IPS-20b (cell line): ENCODE measurements around the gene FGF10.

ENCODE experiments used
- H3K27ac ChIP-seq: one replicate; pipeline ENCODE4 v1.5.1; 2013; ENCODE audit warnings: low read length
- H3K27me3 ChIP-seq: 2 replicates; pipeline ENCODE4 v1.6.1; 2013; ENCODE audit warnings: mild to moderate bottlenecking, low read length, inconsistent platforms; ENCODE audit not compliant: insufficient read depth
- H3K36me3 ChIP-seq: 2 replicates; pipeline ENCODE4 v1.6.1; 2013; ENCODE audit warnings: low read depth, mild to moderate bottlenecking, inconsistent platforms, low read length, moderate library complexity; ENCODE audit not compliant: insufficient read depth
- H3K4me1 ChIP-seq: 2 replicates; pipeline ENCODE4 v1.6.1; 2013; ENCODE audit warnings: mild to moderate bottlenecking, control low read depth, inconsistent platforms, low read length, moderate library complexity; ENCODE audit not compliant: insufficient read depth
- H3K4me3 ChIP-seq: 2 replicates; pipeline ENCODE4 v1.5.1; 2013; ENCODE audit warnings: mild to moderate bottlenecking, low read length, inconsistent platforms
- H3K9ac ChIP-seq: 2 replicates; pipeline ENCODE4 v1.6.1; 2013; ENCODE audit warnings: low read depth, mild to moderate bottlenecking, inconsistent platforms, low read length, moderate library complexity
- H3K9me3 ChIP-seq: 2 replicates; pipeline ENCODE4 v1.6.1; 2013; ENCODE audit warnings: mild to moderate bottlenecking, low read depth, low read length, inconsistent platforms; ENCODE audit not compliant: insufficient read depth

Gene FGF10

DNA sequence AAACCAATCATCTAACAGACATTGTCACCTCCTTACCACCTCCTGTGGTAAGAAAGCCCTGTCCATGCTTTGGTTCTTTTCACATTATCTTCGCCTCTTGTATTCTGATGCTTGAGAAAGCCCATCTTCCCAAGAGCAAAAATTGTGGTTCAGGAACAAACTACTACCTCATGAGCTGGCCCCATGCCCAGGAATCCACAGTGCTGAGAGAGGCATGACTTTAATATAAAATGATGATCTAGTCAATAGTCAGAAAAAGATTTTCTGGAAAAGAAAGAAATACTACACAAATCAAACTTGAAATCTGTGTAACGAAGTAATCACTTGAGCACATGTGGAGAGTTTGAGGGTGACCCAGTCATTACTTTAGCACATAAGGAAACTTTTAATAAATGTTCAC lies 94.7 kb downstream of the FGF10 start:
- Histone ChIP-seq H3K4me1 (no peaks in the 10 kb centered on the region), H3K27me3 (no peaks in the 10 kb centered on the region), H3K9ac (no peak overlapping the region), H3K36me3 (no peaks in the 10 kb centered on the region), H3K9me3 (peaks cover 4% of the 10 kb centered on the region; the same call in 1 of the 2 replicates), H3K27ac (no peak overlapping the region), H3K4me3 (no peak overlapping the region)

DNA sequence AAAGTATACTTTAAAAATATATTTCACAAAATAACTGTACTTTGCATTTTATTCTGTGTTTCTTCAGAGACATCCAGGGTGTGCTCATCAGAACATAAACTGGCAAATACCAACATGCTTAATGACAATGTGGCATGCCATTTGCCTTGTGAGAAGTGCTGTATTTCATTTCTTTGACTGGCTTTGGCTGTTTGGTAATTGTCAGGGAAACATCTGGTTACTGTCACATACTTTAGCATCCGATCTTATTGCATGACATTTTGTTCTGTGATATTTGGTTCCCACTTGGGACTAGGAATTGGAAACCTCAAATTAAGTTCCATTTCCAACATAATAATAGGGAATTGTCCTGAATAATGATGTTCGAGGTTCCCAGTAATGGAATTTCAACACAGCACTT lies 96.5 kb downstream of the FGF10 start:
- H3K9me3 ChIP-seq: peaks cover 4% of the 10 kb centered on the region; the same call in 1 of the 2 replicates
- H3K36me3 ChIP-seq: no peaks in the 10 kb centered on the region
- no peak overlapping the region for H3K27ac ChIP-seq
- H3K27me3 ChIP-seq: no peaks in the 10 kb centered on the region
- H3K4me3 ChIP-seq: no peak overlapping the region
- no peak overlapping the region for H3K9ac ChIP-seq
- no peaks in the 10 kb centered on the region for H3K4me1 ChIP-seq

DNA sequence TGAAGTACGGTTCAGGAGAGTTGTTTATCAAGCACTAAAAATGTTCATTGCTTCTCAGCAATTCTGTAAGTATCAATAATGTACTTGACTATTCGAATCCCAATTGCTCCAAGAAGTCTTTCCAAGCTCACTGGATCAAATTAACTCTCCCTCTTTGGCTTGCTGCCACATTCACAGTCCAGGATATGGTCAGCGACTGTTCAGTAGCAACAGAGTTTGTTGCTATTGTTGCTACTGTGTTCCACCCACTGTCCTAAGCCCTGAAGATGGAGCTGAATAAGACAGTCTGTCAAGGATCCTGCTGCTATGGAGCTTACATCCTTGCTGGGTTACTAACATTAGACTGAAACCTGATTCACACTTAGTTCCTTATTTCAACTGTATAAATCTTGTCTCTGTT lies 110.8 kb downstream of the FGF10 start:
- Histone ChIP-seq H3K36me3 (no peaks in the 10 kb centered on the region), H3K27me3 (no peaks in the 10 kb centered on the region), H3K4me1 (no peaks in the 10 kb centered on the region), H3K4me3 (no peak overlapping the region), H3K27ac (no peak overlapping the region), H3K9me3 (no peaks in the 10 kb centered on the region), H3K9ac (no peak overlapping the region)

DNA sequence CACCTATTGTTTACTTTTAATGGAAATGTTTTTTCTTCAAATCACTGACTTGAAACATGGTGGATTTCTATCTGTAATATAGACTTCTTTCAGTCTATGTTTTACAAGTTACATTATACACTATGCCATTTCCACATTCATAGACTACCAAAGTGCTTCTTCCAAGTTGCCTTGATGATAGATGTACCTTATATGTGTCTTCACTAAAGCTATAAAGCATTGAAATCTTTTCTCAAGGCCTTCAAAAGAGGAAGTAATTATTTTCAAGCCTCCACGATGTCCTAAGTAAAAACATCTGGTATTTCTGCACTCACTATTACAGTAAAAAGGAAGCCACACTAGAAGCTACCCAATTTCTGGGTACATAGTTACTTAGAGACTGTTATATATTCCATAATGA lies 113.3 kb downstream of the FGF10 start:
- no peaks in the 10 kb centered on the region for H3K36me3 ChIP-seq
- no peak overlapping the region for H3K27ac ChIP-seq
- no peaks in the 10 kb centered on the region for H3K27me3 ChIP-seq
- H3K9me3 ChIP-seq: no peaks in the 10 kb centered on the region
- H3K9ac ChIP-seq: no peak overlapping the region
- no peak overlapping the region for H3K4me3 ChIP-seq
- H3K4me1 ChIP-seq: no peaks in the 10 kb centered on the region

DNA sequence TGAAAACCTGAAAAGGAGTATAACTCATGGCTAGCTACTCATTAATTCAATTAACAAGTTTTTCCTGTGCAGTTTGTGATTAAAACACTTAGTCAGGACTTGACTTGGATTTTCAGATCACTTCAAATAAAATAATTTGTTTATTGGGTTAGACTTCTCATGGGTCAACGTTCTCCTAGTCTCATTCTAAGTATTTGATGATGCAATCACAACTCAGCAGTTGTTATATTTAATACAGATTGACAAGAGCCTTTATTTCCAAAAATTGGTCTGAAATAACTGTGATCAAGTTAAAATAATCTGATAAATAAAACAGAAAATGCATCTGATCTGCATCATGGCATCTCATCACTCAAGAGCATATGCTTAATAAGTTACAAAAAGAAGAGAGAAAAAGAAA lies 113.9 kb downstream of the FGF10 start:
- no peaks in the 10 kb centered on the region for H3K36me3 ChIP-seq
- H3K4me3 ChIP-seq: no peak overlapping the region
- H3K9me3 ChIP-seq: no peaks in the 10 kb centered on the region

DNA sequence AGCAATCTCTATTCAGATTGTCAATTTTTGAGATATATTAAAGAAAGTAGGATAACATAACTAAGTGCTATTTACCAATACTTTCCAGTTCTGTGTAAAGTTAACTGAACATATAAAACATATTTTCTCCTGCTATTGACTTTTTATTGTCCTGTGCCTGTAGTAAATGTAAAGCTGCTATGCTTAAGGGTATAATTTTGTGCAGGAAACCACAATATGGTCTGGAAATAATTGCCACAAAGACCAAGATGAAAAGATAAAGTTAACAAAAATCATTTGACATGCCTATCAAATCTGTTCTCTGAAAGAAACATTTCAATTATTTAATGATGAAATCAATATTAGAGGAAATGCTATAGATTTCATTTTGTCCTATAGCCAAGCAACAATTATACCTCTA lies 121.3 kb downstream of the FGF10 start:
- H3K27ac ChIP-seq: no peak overlapping the region
- no peaks in the 10 kb centered on the region for H3K9me3 ChIP-seq
- no peaks in the 10 kb centered on the region for H3K36me3 ChIP-seq
- H3K4me1 ChIP-seq: peaks cover 11% of the 10 kb centered on the region; the same call in 1 of the 2 replicates
- H3K4me3 ChIP-seq: no peak overlapping the region
- no peak overlapping the region for H3K9ac ChIP-seq
- no peaks in the 10 kb centered on the region for H3K27me3 ChIP-seq

More for the DNA sequence above, 113.9 kb downstream of the FGF10 start:
- no peaks in the 10 kb centered on the region for H3K4me1 ChIP-seq
- no peak overlapping the region for H3K27ac ChIP-seq
- no peaks in the 10 kb centered on the region for H3K27me3 ChIP-seq
- H3K9ac ChIP-seq: no peak overlapping the region

DNA sequence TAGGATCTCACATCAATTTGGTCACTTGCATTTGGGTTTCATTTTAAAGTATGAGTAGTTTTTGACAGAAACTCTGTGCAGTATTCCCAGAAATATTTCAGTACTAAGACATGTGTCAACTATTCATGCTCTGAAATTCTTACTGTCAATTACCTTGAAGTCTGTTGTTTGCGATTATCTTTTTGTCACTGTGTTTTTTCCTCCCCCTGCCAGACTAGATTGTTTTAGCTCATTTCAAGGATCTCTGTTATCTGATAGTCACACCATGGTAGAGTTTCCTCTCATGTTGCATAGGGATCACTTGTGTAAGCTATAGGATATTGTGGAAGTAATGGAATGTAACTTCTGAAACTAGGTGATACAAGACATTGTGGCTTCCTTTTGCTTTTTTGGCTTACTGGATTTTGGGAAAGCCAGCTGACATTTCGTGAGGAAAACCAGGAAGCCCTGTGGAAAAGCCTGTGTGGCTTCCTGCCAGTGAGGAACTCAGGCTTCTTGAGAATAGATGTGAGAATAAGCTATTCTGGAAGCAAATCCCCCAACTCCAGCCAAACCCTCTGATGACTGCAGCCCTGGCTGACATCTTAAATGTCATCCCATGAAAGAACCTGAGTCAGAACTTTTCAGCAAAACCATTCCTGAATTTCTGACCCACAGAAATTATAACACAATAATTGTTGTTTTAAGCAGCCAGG lies 122.2 kb downstream of the FGF10 start:
- Histone ChIP-seq H3K27me3 (no peaks in the 10 kb centered on the region), H3K9me3 (no peaks in the 10 kb centered on the region), H3K36me3 (no peaks in the 10 kb centered on the region), H3K27ac (no peak overlapping the region), H3K4me1 (peaks cover 11% of the 10 kb centered on the region; the same call in 1 of the 2 replicates), H3K4me3 (no peak overlapping the region), H3K9ac (no peak overlapping the region)

DNA sequence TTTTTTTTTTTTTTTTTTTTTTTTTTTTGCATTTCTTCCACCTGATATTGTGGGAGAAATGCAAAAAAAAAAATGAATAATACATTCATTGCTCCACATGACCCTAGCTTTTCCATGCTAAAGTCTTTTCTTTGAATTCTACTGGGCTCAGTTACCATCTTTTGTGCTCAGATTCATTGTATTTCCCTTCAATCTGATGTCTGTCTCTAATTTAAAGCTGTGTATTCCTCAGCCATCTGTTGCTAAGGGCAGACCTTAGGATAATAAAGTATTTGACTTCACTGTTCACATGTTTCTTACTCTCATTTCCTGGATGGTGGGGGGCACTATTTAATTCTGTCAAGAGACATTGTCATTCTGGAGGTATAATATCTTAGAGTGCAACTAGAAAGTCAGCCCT lies 123.5 kb downstream of the FGF10 start:
- Histone ChIP-seq H3K4me1 (peaks cover 11% of the 10 kb centered on the region; the same call in 1 of the 2 replicates), H3K27ac (no peak overlapping the region), H3K9me3 (no peaks in the 10 kb centered on the region), H3K36me3 (no peaks in the 10 kb centered on the region), H3K27me3 (no peaks in the 10 kb centered on the region), H3K9ac (no peak overlapping the region), H3K4me3 (no peak overlapping the region)

DNA sequence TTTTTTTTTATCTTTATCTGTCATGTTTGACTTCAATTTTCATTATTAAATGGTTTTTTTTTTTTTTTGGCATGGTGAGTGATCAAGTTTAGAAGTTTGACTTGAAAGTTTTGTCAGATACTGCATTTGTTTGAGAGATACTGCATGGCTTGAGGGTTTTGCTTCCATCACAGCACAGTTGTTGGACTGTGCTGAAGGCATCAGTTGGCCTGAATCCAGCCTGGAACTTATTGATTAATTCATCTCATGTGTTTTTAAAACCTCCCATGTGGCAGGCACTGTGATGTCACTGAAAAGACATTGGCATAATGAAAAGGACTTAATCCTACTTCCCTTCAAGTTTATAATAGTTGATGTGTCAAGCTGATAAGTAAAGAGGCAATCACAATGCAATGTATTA lies 128.4 kb downstream of the FGF10 start:
- Histone ChIP-seq H3K27me3 (no peaks in the 10 kb centered on the region), H3K9me3 (no peaks in the 10 kb centered on the region), H3K36me3 (no peaks in the 10 kb centered on the region), H3K27ac (no peak overlapping the region), H3K9ac (no peak overlapping the region), H3K4me1 (peaks cover 8% of the 10 kb centered on the region; the same call in 1 of the 2 replicates), H3K4me3 (no peak overlapping the region)

DNA sequence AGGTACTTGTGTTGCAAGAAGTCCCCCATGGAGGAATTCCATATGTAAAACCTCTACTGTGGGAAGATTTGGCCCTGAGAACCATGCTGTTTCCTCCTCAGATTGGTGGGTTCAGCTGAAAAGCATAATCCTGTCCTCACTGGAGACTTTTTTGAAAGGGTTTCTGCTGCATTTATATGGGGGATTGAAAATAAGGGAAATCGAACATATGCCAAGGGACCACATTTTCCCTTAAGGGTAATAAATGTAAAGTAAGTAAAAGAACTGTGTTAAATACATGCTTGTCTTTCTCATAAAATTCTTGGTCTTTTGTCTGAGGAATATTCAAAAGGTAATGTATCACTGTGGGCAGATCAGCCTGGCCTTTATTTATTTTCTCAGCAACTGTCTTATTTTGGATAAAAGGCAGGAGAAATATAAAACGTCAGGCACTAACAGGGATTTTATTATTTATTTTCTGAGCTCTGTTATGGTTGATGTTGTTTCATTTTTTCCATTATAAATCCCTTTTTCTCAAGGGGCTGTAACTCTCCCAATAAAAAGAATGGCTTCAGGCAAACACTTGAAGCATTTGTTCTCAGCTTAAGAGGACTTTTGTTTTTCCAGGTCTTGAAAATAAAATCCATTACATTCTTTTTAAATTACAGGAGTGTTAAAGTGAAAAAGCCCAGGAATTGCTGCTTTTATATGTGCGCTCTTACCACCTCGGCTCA lies 131.4 kb downstream of the FGF10 start:
- H3K36me3 ChIP-seq: no peaks in the 10 kb centered on the region
- H3K27me3 ChIP-seq: no peaks in the 10 kb centered on the region
- H3K27ac ChIP-seq: no peak overlapping the region
- no peak overlapping the region for H3K9ac ChIP-seq
- H3K9me3 ChIP-seq: no peaks in the 10 kb centered on the region
- H3K4me3 ChIP-seq: no peak overlapping the region
- peaks cover 7% of the 10 kb centered on the region; the same call in 1 of the 2 replicates for H3K4me1 ChIP-seq

DNA sequence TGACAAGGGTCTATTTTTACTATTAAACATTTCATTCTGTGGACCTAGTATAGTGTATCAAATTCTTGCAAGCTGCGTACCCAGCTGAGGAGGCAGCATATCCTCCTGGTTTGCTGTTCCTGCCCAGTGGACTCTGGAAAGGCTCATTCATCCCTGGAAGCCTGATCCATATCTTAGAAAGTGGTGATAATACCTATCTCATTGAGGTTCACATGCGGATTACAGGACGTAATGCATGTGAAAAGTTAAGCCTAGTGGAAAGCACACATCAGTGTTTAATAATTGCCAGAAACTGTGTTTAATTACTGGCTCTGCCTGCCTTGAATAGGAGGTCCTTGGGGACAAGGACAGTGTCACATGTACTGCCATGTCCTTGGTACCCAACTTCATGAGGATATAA lies 132.0 kb downstream of the FGF10 start:
- Histone ChIP-seq H3K9me3 (no peaks in the 10 kb centered on the region), H3K4me3 (no peak overlapping the region), H3K4me1 (peaks cover 7% of the 10 kb centered on the region; the same call in 1 of the 2 replicates), H3K36me3 (no peaks in the 10 kb centered on the region), H3K27ac (no peak overlapping the region), H3K27me3 (no peaks in the 10 kb centered on the region), H3K9ac (no peak overlapping the region)
